Esophagus squamous epithelium (tissue), 4 donors: Measurements from ENCODE around the gene FYCO1.

Experiments
- POLR2A ChIP-seq, 4 donors: fragments of 450-650 bp; IDR thresholded peaks; one replicate each; pipeline ENCODE4 v1.6.1; 2017; ENCODE audit warnings: antibody characterized with exemption in 4 of 4, mild to moderate bottlenecking in 4 of 4, moderate library complexity in 3 of 4
- TF ChIP-seq, protein P1 (sequence below), 6 experiments: fragments of 450-650 bp in 4 of 6; fragments of 200-600 bp in 2 of 6; sonication (generic) in 2 of 6; IDR thresholded peaks; one replicate each; pipeline ENCODE4 v1.5.1; 2016 to 2019; ENCODE audit warnings: antibody characterized with exemption in 6 of 6, mild to moderate bottlenecking in 4 of 6, moderate library complexity in 4 of 6

DNA sequence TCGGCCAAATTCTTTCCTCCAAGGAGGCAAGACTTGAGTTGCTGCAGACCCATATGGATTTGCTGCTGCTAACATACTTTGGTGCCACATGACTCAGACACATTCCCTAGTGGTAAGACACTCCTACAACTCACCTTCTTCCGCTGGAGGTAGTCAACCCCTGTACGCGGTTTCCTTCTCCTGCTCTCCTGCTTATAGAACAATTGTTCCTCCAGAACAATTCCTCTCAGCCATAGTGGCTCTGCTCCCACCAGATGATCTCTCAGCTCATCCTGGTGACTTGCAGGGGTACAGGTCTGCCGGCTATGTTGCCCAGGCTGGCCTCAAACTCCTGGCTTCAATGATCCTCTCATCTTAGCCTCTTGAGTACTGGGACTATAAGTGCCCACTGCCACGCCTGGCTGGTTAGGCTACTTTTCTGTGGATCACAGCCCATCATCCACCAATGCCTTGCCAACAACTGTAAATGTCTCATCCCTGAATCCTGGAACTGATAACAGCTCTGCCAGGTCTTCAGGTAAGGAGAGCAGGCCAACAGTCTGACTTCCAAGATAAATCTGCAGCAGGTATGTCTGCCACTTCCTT, 54.8 kb downstream of the FYCO1 start:
- TF ChIP-seq, protein P1, sequence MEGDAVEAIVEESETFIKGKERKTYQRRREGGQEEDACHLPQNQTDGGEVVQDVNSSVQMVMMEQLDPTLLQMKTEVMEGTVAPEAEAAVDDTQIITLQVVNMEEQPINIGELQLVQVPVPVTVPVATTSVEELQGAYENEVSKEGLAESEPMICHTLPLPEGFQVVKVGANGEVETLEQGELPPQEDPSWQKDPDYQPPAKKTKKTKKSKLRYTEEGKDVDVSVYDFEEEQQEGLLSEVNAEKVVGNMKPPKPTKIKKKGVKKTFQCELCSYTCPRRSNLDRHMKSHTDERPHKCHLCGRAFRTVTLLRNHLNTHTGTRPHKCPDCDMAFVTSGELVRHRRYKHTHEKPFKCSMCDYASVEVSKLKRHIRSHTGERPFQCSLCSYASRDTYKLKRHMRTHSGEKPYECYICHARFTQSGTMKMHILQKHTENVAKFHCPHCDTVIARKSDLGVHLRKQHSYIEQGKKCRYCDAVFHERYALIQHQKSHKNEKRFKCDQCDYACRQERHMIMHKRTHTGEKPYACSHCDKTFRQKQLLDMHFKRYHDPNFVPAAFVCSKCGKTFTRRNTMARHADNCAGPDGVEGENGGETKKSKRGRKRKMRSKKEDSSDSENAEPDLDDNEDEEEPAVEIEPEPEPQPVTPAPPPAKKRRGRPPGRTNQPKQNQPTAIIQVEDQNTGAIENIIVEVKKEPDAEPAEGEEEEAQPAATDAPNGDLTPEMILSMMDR (IDR thresholded peaks at IDR 0.05), result no peak
- TF ChIP-seq POLR2A (IDR thresholded peaks at IDR 0.05), result no peak
